Measurements from ENCODE around the gene GGT6. TPM values are rescaled to one million over a fixed set of nuclear protein-coding genes. Genes with fewer than 3 reads are reported as not detected.

Gene GGT6
- total RNA-seq, 6 experiments from 2014 or later = not detected

DNA sequence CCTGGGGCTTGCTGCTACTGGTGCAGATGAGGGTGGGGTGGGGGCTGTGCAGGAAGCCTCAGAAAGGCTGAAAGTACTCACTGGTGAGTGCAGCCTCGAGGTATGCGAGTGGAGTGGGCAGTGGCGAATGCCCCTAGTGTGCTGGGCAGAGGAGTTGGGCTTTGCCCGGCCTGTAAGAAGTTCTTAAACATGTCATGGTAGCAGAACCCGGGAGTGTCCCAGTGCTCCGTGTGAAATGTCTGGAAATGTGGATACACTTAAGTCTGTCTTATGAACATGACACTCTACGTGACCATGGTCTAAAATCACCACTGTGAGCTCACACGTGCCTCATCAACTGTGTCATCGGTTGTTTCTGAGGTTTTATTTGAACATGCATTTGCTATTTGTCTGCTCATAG, 25.7 kb upstream of the GGT6 start:
- no peak overlapping the region for H3K4me3 Mint-ChIP-seq
- H3K9me3 Mint-ChIP-seq = no peaks in the 10 kb centered on the region
- no peaks in the 10 kb centered on the region for H3K36me3 Mint-ChIP-seq (ENCODE audit: low read depth)
- H3K27ac Mint-ChIP-seq = no peak overlapping the region
- H3K4me1 Mint-ChIP-seq (ENCODE audit: low read depth) = no peaks in the 10 kb centered on the region
- DNase-seq = no peak
- no peak for TF ChIP-seq CTCF (IDR thresholded peaks at IDR 0.05)
- peaks cover 60% of the 10 kb centered on the region for H3K27me3 Mint-ChIP-seq (ENCODE audit: insufficient read depth)

DNA sequence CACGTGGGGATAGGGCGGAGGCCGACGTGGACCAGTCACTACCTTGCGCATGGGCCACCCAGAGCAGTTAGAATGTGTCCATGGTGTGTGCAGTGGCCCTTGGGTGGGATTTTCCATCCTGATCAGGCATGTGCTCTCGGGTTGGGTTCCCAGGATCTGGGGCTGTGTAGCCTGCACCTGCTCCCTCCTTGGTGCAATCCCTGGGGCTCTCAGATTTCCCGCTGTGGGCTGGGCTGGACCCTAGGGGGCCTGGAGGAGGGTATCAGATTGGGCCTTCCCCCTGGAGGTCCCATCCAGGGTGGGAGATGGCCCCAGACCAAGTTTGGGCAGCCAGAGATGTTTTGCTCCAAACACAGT, 25.2 kb upstream of the GGT6 start:
- H3K4me3 Mint-ChIP-seq = no peak overlapping the region
- H3K36me3 Mint-ChIP-seq (ENCODE audit: low read depth) = no peaks in the 10 kb centered on the region
- DNase-seq = no peak
- H3K4me1 Mint-ChIP-seq (ENCODE audit: low read depth) = no peaks in the 10 kb centered on the region
- H3K27ac Mint-ChIP-seq = no peak overlapping the region
- H3K27me3 Mint-ChIP-seq (ENCODE audit: insufficient read depth) = peaks cover 57% of the 10 kb centered on the region
- no peak for TF ChIP-seq CTCF (IDR thresholded peaks at IDR 0.05)
- H3K9me3 Mint-ChIP-seq = no peaks in the 10 kb centered on the region

- peaks cover 52% of the 10 kb centered on the region for H3K27me3 Mint-ChIP-seq (ENCODE audit: insufficient read depth)
These were observed 24.7 kb upstream of the GGT6 start for GRCh38 chr17:4584917-4585637.

DNA sequence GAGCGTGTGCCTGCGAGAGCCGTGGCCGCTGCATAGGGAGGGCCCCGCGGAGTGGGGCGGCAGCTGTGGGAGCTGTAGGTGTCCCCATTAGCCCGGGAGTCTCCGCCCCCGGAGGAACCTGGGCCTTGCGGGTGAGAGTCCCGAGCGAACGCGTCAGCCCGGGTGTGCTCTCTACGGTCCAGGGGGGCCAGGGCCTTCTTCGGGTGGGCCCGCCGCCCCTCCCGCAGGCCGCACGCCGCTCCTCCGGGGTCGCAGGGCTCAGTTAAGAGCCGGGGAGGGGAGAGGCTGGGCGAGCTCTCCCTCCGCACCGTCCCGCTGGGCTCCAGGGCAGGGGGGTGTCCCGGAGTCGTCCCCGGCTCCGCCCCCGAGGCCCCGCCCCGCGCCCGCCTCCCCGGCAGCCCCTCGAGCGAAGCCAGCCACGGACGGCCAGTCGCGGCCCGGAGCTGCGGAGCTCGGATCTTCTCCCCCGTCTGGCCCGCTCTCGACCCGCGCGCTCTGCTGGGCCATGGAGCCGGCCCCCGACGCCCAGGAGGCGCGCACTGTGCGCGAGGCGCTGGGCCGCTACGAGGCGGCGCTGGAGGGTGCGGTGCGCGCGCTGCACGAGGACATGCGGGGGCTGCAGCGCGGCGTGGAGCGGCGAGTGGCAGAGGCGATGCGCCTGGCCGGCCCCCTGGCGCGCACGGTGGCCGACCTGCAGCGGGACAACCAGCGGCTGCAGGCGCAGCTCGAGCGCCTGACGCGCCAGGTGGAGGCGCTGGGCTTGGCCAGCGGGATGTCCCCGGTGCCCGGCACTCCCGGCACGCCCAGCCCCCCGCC, 23.9 kb upstream of the GGT6 start, which contains the start of gene SMTNL2:
SMTNL2 (plus strand) TSS at position 429 of the 816 bp plus-strand sequence; CDS start at position 506, 77 bp downstream.
- DNase-seq = no peak
- Mint-ChIP-seq H3K9me3 (no peaks in the 10 kb centered on the region), H3K4me3 (no peak within 1 kb of the TSS), H3K4me1 (ENCODE audit: low read depth) (no peaks in the 10 kb centered on the region), H3K27me3 (ENCODE audit: insufficient read depth) (peaks cover 51% of the 10 kb centered on the region), H3K36me3 (ENCODE audit: low read depth) (no peaks in the 10 kb centered on the region), H3K27ac (no peak within 1 kb of the TSS)
- TF ChIP-seq CTCF (IDR thresholded peaks at IDR 0.05) = no peak

More at GRCh38 chr17:4584917-4585637, 24.7 kb upstream of the GGT6 start:
- no peaks in the 10 kb centered on the region for H3K4me1 Mint-ChIP-seq (ENCODE audit: low read depth)
- DNase-seq = no peak
- H3K4me3 Mint-ChIP-seq = no peak overlapping the region
- TF ChIP-seq CTCF (IDR thresholded peaks at IDR 0.05) = no peak
- H3K9me3 Mint-ChIP-seq = no peaks in the 10 kb centered on the region
- H3K27ac Mint-ChIP-seq = no peak overlapping the region
- no peaks in the 10 kb centered on the region for H3K36me3 Mint-ChIP-seq (ENCODE audit: low read depth)

GRCh38 chr17:4583782-4584100, 23.4 kb upstream of the GGT6 start:
- DNase-seq = no peak
- Mint-ChIP-seq H3K9me3 (no peaks in the 10 kb centered on the region), H3K27ac (no peak overlapping the region), H3K27me3 (ENCODE audit: insufficient read depth) (peaks cover 53% of the 10 kb centered on the region), H3K36me3 (ENCODE audit: low read depth) (no peaks in the 10 kb centered on the region), H3K4me1 (ENCODE audit: low read depth) (no peaks in the 10 kb centered on the region), H3K4me3 (no peak overlapping the region)
- peak; percentile 18; the same call in 1 of the 2 replicates for TF ChIP-seq CTCF (IDR thresholded peaks at IDR 0.05)
